Measurements from ENCODE around the gene EID3. TPM values are rescaled to one million over a fixed set of nuclear protein-coding genes. Genes with fewer than 3 reads are reported as not detected.

EID3 gene
- total and polyA plus RNA-seq, 9 of the 15 experiments (the other 6 are each of a cell fraction or from before 2014, with no cell fraction given): 0.07 to 3.5 (median 0.42) TPM

DNA sequence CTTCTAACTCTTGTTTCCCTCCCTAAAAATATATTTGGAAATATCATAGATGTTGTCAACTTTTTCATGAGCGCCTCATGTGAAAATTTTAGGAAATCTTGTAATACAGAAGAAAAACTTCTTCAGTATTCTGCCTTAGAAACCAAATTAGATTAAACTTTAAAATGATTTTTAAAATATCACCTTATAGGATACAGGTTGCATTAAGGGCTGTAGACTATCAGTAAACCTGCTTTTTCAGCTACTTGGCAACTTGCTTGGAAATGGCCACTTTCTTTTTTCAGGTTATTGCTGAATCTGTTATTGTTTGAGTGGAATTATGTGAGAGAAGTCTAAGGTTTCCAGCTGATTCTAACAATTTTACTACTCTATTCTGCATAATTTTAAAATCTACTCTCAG lies 9.1 kb downstream of the EID3 start:
- Histone ChIP-seq H3K79me2 (ENCODE audit: control insufficient read depth, insufficient read depth, low read length) (peaks cover 54% of the 10 kb centered on the region), H3K4me3 (no peak overlapping the region), H3K27me3 (ENCODE audit: control insufficient read depth in 2 of 2, insufficient read depth in 2 of 2, low read length in 2 of 2) (no peaks in the 10 kb centered on the region), H3K36me3 (ENCODE audit: control insufficient read depth, insufficient read depth, low read length) (peaks cover 86% of the 10 kb centered on the region), H4K20me1 (replicated peaks; ENCODE audit: control insufficient read depth, insufficient read depth, low read length) (peaks cover 10% of the 10 kb centered on the region; the same call in 1 of the 2 replicates), H3K27ac (ENCODE audit: extremely low read depth, low read depth, low read length) (no peak overlapping the region), H3K9me3 (replicated peaks; ENCODE audit: control insufficient read depth, insufficient read depth, low read depth, low read length) (no peaks in the 10 kb centered on the region), H3K9ac (ENCODE audit: insufficient read depth in 1 of 2, low read depth in 2 of 2, low read length in 2 of 2) (no peak overlapping the region), H3K4me1 (replicated peaks in 1 of 2; ENCODE audit: control insufficient read depth in 2 of 2, insufficient read depth in 2 of 2, low read length in 2 of 2) (peaks cover 0 to 3% of the 10 kb centered on the region in 2 experiments; a peak in 2 of 5 replicates), H2AFZ (ENCODE audit: low read depth, low read length) (no peak overlapping the region), H3K4me2 (ENCODE audit: insufficient read depth, low read length) (no peak overlapping the region), H3K9me1 (ENCODE audit: control insufficient read depth, insufficient read depth, low read length) (no peaks in the 10 kb centered on the region)
- no TSS peak for BruUV-seq (replicated peaks)
- 100% methylated on average over 1 of the region's 1 CpG for WGBS (ENCODE audit: insufficient coverage, low coverage, missing lambda C conversion rate)
- ATAC-seq: no peak
- TF ChIP-seq ZNF175 (CRISPR knock-in tag; IDR thresholded peaks at IDR 0.05; ENCODE audit: low read depth) (no peak), CBFA2T3 (IDR thresholded peaks at IDR 0.05) (no peak), ZFP91 (CRISPR knock-in tag; IDR thresholded peaks at IDR 0.05) (no peak), MLX (CRISPR knock-in tag; conservative IDR thresholded peaks at IDR 0.05) (no peak), RFX1 (IDR thresholded peaks at IDR 0.05) (no peak), ZNF184 (CRISPR knock-in tag; IDR thresholded peaks at IDR 0.05) (no peak), CBX5 (IDR thresholded peaks at IDR 0.05; ENCODE audit: borderline replicate concordance, low read depth) (no peak), SFPQ (IDR thresholded peaks at IDR 0.05; ENCODE audit: low read depth, low read length) (no peak), POU5F1 (IDR thresholded peaks at IDR 0.05; ENCODE audit: borderline replicate concordance, low read depth, low read length, partially characterized antibody) (no peak), ZNF239 (CRISPR knock-in tag; IDR thresholded peaks at IDR 0.05) (no peak), MXI1 (IDR thresholded peaks at IDR 0.05; ENCODE audit: low read depth, low read length) (no peak), CSDE1 (IDR thresholded peaks at IDR 0.05) (no peak), POLR3A (IDR thresholded peaks at IDR 0.05; ENCODE audit: borderline replicate concordance, extremely low read depth, insufficient read depth, insufficient read length) (no peak), C11orf30 (IDR thresholded peaks at IDR 0.05; ENCODE audit: low read depth) (no peak)
- TF ChIP-seq, protein P1, sequence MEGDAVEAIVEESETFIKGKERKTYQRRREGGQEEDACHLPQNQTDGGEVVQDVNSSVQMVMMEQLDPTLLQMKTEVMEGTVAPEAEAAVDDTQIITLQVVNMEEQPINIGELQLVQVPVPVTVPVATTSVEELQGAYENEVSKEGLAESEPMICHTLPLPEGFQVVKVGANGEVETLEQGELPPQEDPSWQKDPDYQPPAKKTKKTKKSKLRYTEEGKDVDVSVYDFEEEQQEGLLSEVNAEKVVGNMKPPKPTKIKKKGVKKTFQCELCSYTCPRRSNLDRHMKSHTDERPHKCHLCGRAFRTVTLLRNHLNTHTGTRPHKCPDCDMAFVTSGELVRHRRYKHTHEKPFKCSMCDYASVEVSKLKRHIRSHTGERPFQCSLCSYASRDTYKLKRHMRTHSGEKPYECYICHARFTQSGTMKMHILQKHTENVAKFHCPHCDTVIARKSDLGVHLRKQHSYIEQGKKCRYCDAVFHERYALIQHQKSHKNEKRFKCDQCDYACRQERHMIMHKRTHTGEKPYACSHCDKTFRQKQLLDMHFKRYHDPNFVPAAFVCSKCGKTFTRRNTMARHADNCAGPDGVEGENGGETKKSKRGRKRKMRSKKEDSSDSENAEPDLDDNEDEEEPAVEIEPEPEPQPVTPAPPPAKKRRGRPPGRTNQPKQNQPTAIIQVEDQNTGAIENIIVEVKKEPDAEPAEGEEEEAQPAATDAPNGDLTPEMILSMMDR (IDR thresholded peaks at IDR 0.05 in 2 of 3, conservative IDR thresholded peaks at IDR 0.05 in 1 of 3; ENCODE audit: insufficient read depth in 2 of 3, low read depth in 1 of 3, low read length in 3 of 3): no peak
- FAIRE-seq: no peak
- no peak for DNase-seq (ENCODE audit: extremely low read depth in 1 of 4, low spot score in 3 of 4)
- POLR2A ChIA-PET: interaction anchor here (0.5 to 1.3 kb wide), 6 partner anchors 9 to 99 kb away, joined by 3 to 4 read pairs (median 3); partner anchors contain the start of gene EID3
- intact Hi-C loops (cut with micrococcal nuclease): no loop called here
- in situ Hi-C loops (cut with MboI): no loop called here
- CTCF ChIA-PET (ENCODE audit: low intra/inter-chr PET ratio): no interaction called here
